Measurements from ENCODE around the gene CTBP2.
A peak's percentile ranks its signal among the peaks of the same experiment; 100 is the strongest.

CTBP2 gene

GRCh38 chr10:125048094-125048864 lies 112.1 kb downstream of the CTBP2 start:
- in situ Hi-C loops (cut with HindIII; ENCODE audit: low sequenced_read_pairs) = no loop called here
- H3K4me3 ChIP-seq (ENCODE audit: low read depth, low read length) = no peak overlapping the region
- TF ChIP-seq CTCF (IDR thresholded peaks at IDR 0.05; ENCODE audit: low read depth, low read length) = peak; percentile 99
- DNase-seq (ENCODE audit: low read depth, low spot score) = peak; percentile 87

- TF ChIP-seq CTCF (IDR thresholded peaks at IDR 0.05; ENCODE audit: low read depth, low read length) = no peak
- in situ Hi-C loops (cut with HindIII; ENCODE audit: low sequenced_read_pairs) = no loop called here
- H3K4me3 ChIP-seq (ENCODE audit: low read depth, low read length) = no peak overlapping the region
- no peak for DNase-seq (ENCODE audit: low read depth, low spot score)
Measured at GRCh38 chr10:125043841-125044658, 116.3 kb downstream of the CTBP2 start.

- no peak for TF ChIP-seq CTCF (IDR thresholded peaks at IDR 0.05; ENCODE audit: low read depth, low read length)
- DNase-seq (ENCODE audit: low read depth, low spot score) = no peak
- in situ Hi-C loops (cut with HindIII; ENCODE audit: low sequenced_read_pairs) = no loop called here
- no peak overlapping the region for H3K4me3 ChIP-seq (ENCODE audit: low read depth, low read length)
Measured at GRCh38 chr10:125041856-125042506, 118.4 kb downstream of the CTBP2 start.

- no peak overlapping the region for H3K4me3 ChIP-seq (ENCODE audit: low read depth, low read length)
- no peak for TF ChIP-seq CTCF (IDR thresholded peaks at IDR 0.05; ENCODE audit: low read depth, low read length)
- in situ Hi-C loops (cut with HindIII; ENCODE audit: low sequenced_read_pairs) = no loop called here
- no peak for DNase-seq (ENCODE audit: low read depth, low spot score)
Measured at GRCh38 chr10:125039354-125039769, 121.0 kb downstream of the CTBP2 start.

- TF ChIP-seq CTCF (IDR thresholded peaks at IDR 0.05; ENCODE audit: low read depth, low read length) = peak; percentile 19
- no peak for DNase-seq (ENCODE audit: low read depth, low spot score)
- in situ Hi-C loops (cut with HindIII; ENCODE audit: low sequenced_read_pairs) = no loop called here
- H3K4me3 ChIP-seq (ENCODE audit: low read depth, low read length) = no peak overlapping the region
Measured at GRCh38 chr10:125038637-125039036, 121.7 kb downstream of the CTBP2 start.

GRCh38 chr10:125037145-125037877 lies 123.1 kb downstream of the CTBP2 start:
- in situ Hi-C loops (cut with HindIII; ENCODE audit: low sequenced_read_pairs) = no loop called here
- H3K4me3 ChIP-seq (ENCODE audit: low read depth, low read length) = no peak overlapping the region
- DNase-seq (ENCODE audit: low read depth, low spot score) = peak; percentile 82
- no peak for TF ChIP-seq CTCF (IDR thresholded peaks at IDR 0.05; ENCODE audit: low read depth, low read length)
